Endothelial cell of umbilical vein (primary cell): ENCODE results near the gene MYL2. TPM values are rescaled to one million over a fixed set of nuclear protein-coding genes. Genes with fewer than 3 reads are reported as not detected.

ENCODE experiments used
- BruUV-seq: library from RNA; stranded (reverse); fragments of 400-500 nt; replicated peaks from 2 replicates; lab custom pipeline; 2021; lab: Mats Ljungman, UMichigan
- CTCF ChIA-PET: fragments of 300-600, 350-600 bp; sonication (Branson Sonifier 250); formaldehyde crosslinking; loops from one replicate; lab custom pipeline; 2021; ENCODE audit warnings: antibody characterized with exemption, inconsistent platforms; lab: Charles Lee
- POLR2A ChIA-PET: fragments of 300-600, 350-600 bp; sonication (Branson Sonifier 250); formaldehyde crosslinking; loops from one replicate; lab custom pipeline; 2021; ENCODE audit warnings: antibody characterized with exemption, inconsistent platforms; lab: Charles Lee
- DNase-seq: peaks from one replicate; pipeline ENCODE4 v3.0.0-alpha.2; 2011; ENCODE audit warnings: low read depth, low spot score
- FAIRE-seq: peaks from 2 replicates; lab custom pipeline; 2011; peaks lifted over from hg19 to GRCh38; lab: Jason Lieb, UNC
- H2AFZ ChIP-seq: 2 replicates; pipeline ENCODE4 v1.6.0; 2012; ENCODE audit warnings: low read depth, low read length, control low read depth, inconsistent platforms
- H3K27ac ChIP-seq: 2 replicates; pipeline ENCODE4 v1.5.1; 2011; ENCODE audit warnings: low read depth, mild to moderate bottlenecking, control low read depth, low read length, moderate library complexity; ENCODE audit not compliant: insufficient read depth
- H3K27me3 ChIP-seq, 2 experiments: 2 replicates each; pipeline versions ENCODE4 v1.6.0 to v1.6.1; 2011; ENCODE audit warnings: low read length in 2 of 2, mixed read lengths in 1 of 2; ENCODE audit not compliant: control insufficient read depth in 2 of 2, insufficient read depth in 2 of 2
- H3K36me3 ChIP-seq, 2 experiments: 2 replicates in 1 of 2; 3 replicates in 1 of 2; pipeline ENCODE4 v1.5.1; 2011; ENCODE audit warnings: low read length in 2 of 2, mild to moderate bottlenecking in 1 of 2, moderate library complexity in 1 of 2; ENCODE audit not compliant: control insufficient read depth in 2 of 2, insufficient read depth in 2 of 2; ENCODE audit errors: extremely low read depth in 1 of 2
- H3K4me1 ChIP-seq: 3 replicates; pipeline ENCODE4 v1.5.1; 2011; ENCODE audit warnings: mild to moderate bottlenecking, low read length; ENCODE audit not compliant: control insufficient read depth, insufficient read depth; ENCODE audit errors: extremely low read depth
- H3K4me2 ChIP-seq: 2 replicates; pipeline ENCODE4 v1.6.1; 2011; ENCODE audit warnings: low read length, control low read depth, mixed read lengths; ENCODE audit not compliant: insufficient read depth
- H3K4me3 ChIP-seq, 3 experiments: fragments of 200-600 bp in 1 of 3; sonication (generic), shearing (Covaris generic) in 1 of 3; replicated peaks in 1 of 3; 2 replicates each; pipeline ENCODE4 v1.5.1; 2011 to 2016; ENCODE audit warnings: control low read depth in 3 of 3, low read length in 3 of 3, mild to moderate bottlenecking in 2 of 3, inconsistent platforms in 1 of 3, low read depth in 1 of 3, moderate library complexity in 1 of 3; ENCODE audit not compliant: insufficient read depth in 1 of 3
- H3K79me2 ChIP-seq: 2 replicates; pipeline ENCODE4 v1.6.0; 2012; ENCODE audit warnings: low read length, inconsistent platforms; ENCODE audit not compliant: control insufficient read depth, insufficient read depth
- H3K9ac ChIP-seq: replicated peaks from 2 replicates; pipeline ENCODE3; 2011; ENCODE audit warnings: low read length, control low read depth; ENCODE audit not compliant: insufficient read depth; ENCODE audit errors: extremely low read depth
- H3K9me1 ChIP-seq: replicated peaks from 3 replicates; pipeline ENCODE4 v1.6.0; 2011; ENCODE audit warnings: mild to moderate bottlenecking, low read length; ENCODE audit not compliant: control insufficient read depth, insufficient read depth; ENCODE audit errors: extremely low read depth
- H3K9me3 ChIP-seq: replicated peaks from 2 replicates; pipeline ENCODE4 v1.5.1; 2012; ENCODE audit warnings: low read length, inconsistent platforms; ENCODE audit not compliant: control insufficient read depth, insufficient read depth
- H4K20me1 ChIP-seq: replicated peaks from 2 replicates; pipeline ENCODE3; 2011; ENCODE audit warnings: mild to moderate bottlenecking, low read length; ENCODE audit not compliant: control insufficient read depth, insufficient read depth; ENCODE audit errors: extremely low read depth
- EZH2 ChIP-seq: IDR thresholded peaks from 2 replicates; pipeline ENCODE4 v1.6.1; 2012; ENCODE audit warnings: borderline replicate concordance, low read depth, mild to moderate bottlenecking, moderate library complexity, low read length, inconsistent platforms; ENCODE audit not compliant: severe bottlenecking
- FOS ChIP-seq: IDR thresholded peaks from 2 replicates; pipeline ENCODE4 v1.6.1; 2011; ENCODE audit warnings: mild to moderate bottlenecking, low read length, moderate library complexity, borderline replicate concordance; ENCODE audit not compliant: insufficient read depth
- GATA2 ChIP-seq: IDR thresholded peaks from 2 replicates; pipeline ENCODE4 v1.7.0; 2011; ENCODE audit warnings: low read depth, mild to moderate bottlenecking, moderate library complexity, mixed read lengths, low read length; ENCODE audit not compliant: insufficient read length, insufficient read depth
- JUN ChIP-seq: IDR thresholded peaks from 2 replicates; pipeline ENCODE4 v1.6.1; 2011; ENCODE audit warnings: borderline replicate concordance, low read depth; ENCODE audit not compliant: insufficient read length, insufficient read depth
- MAX ChIP-seq: IDR thresholded peaks from 2 replicates; pipeline ENCODE4 v1.6.1; 2011; ENCODE audit not compliant: insufficient read depth, insufficient read length
- MYC ChIP-seq: IDR thresholded peaks from one replicate; pipeline ENCODE4 v1.6.1; 2011; ENCODE audit warnings: mild to moderate bottlenecking, low read depth, low read length
- POLR2A ChIP-seq: IDR thresholded peaks from 2 replicates; pipeline ENCODE4 v1.6.1; 2012; ENCODE audit warnings: low read depth, mild to moderate bottlenecking, control low read depth, low read length
- POLR2AphosphoS5 ChIP-seq: IDR thresholded peaks from 2 replicates; pipeline ENCODE4 v1.6.1; 2012; ENCODE audit warnings: low read depth, mild to moderate bottlenecking, control low read depth, low read length, moderate library complexity; ENCODE audit not compliant: insufficient read depth
- dilution Hi-C: fragments of 300-500 bp; cut with MboI; formaldehyde crosslinking; loops from one replicate; pipeline ENCODE4 v1.15.0; 2019; ENCODE audit warnings: low sequenced_read_pairs; ENCODE audit not compliant: extremely low pct_ligation_motif_present
- intact Hi-C: fragments of 100-400 bp; cut with micrococcal nuclease; formaldehyde crosslinking; loops from one replicate; pipeline ENCODE4 v1.10.0; 2022
- polyA plus RNA-seq, 4 experiments: library from polyadenylated mRNA; depleted of rRNA in 3 of 4; stranded (reverse) in 3 of 4; unstranded in 1 of 4; fragments of >200 nt; gene quantifications; 2 replicates each; pipeline versions ENCODE4 v1.2.1 to v1.2.3, GENCODE V29; 2011 to 2012; ENCODE audit warnings: missing spikeins in 1 of 4
- total RNA-seq: library from RNA; stranded (reverse); gene quantifications from 2 replicates; pipeline ENCODE4 v1.2.3, GENCODE V29; 2021
- TF ChIP-seq, protein P1 (sequence below), 2 donors: IDR thresholded peaks; 1 replicate in 1 of 2; 2 replicates in 1 of 2; pipeline ENCODE4 v1.5.1; 2011; ENCODE audit warnings: low read length in 2 of 2, mild to moderate bottlenecking in 2 of 2, moderate library complexity in 2 of 2, control low read depth in 1 of 2, inconsistent platforms in 1 of 2, low read depth in 1 of 2; ENCODE audit not compliant: insufficient read depth in 1 of 2; ENCODE audit errors: extremely low read depth in 1 of 2

MYL2 gene
- total and polyA plus RNA-seq, 2 donors (not counting 3 experiments of a cell fraction or from before 2014, with no cell fraction given), result 0.93 TPM; not detected in 1

DNA sequence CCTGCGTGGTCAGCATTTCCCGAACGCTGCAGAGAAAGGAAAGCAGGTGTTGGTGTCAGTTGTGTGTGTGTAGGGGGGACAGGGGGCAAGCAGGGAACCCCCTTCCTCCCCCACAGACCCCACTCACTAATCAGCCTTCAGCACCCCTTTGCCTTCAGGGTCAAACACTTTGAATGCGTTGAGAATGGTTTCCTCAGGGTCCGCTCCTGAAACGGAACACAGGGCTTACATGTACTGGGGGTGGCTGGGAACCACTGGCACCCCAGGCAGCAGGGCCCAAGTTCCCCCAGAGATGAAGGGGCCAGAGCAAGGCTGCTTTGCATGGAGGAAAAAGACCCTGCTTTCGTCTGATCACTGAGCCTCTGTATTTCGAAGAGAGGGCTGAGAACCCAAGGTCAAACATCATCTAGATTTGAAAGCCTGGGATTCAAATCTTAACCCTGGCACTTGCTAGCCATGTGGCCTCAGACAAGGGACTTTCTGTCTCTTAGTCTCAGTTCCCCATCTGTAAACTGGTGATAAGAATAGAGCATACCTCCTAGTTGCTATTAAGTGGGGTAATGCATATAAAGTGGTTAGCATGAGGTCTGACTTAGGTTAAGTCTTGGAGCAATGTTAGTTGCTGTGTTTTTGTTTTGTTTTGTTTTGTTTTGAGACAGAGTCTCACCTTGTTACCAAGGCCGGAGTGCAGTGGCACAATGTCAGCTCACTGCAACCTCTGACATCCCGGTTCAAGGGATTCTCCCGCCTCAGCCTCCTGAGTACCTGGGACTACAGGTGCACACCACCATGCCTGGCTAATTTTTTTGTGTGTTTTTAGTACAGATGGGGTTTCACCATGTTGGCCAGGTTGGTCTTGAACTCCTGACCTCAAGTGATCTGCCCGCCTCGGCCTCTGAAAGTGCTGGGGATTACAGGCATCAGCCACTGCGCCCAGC, 7.0 kb downstream of the MYL2 start:
- Histone ChIP-seq H3K4me2 (no peak overlapping the region), H2AFZ (no peak overlapping the region), H3K27ac (no peak overlapping the region), H3K36me3 (no peaks in the 10 kb centered on the region), H3K9me1 (no peaks in the 10 kb centered on the region), H3K79me2 (no peaks in the 10 kb centered on the region), H3K9ac (no peak overlapping the region), H4K20me1 (no peaks in the 10 kb centered on the region), H3K4me3 (no peak overlapping the region), H3K27me3 (no peaks in the 10 kb centered on the region), H3K9me3 (no peaks in the 10 kb centered on the region), H3K4me1 (peaks cover 16% of the 10 kb centered on the region)
- BruUV-seq, result no TSS peak
- POLR2A ChIA-PET, result no interaction called here
- TF ChIP-seq POLR2AphosphoS5 (no peak), MAX (no peak), FOS (no peak), GATA2 (no peak), JUN (no peak), MYC (no peak), POLR2A (no peak), EZH2 (no peak)
- TF ChIP-seq, protein P1, sequence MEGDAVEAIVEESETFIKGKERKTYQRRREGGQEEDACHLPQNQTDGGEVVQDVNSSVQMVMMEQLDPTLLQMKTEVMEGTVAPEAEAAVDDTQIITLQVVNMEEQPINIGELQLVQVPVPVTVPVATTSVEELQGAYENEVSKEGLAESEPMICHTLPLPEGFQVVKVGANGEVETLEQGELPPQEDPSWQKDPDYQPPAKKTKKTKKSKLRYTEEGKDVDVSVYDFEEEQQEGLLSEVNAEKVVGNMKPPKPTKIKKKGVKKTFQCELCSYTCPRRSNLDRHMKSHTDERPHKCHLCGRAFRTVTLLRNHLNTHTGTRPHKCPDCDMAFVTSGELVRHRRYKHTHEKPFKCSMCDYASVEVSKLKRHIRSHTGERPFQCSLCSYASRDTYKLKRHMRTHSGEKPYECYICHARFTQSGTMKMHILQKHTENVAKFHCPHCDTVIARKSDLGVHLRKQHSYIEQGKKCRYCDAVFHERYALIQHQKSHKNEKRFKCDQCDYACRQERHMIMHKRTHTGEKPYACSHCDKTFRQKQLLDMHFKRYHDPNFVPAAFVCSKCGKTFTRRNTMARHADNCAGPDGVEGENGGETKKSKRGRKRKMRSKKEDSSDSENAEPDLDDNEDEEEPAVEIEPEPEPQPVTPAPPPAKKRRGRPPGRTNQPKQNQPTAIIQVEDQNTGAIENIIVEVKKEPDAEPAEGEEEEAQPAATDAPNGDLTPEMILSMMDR (IDR thresholded peaks at IDR 0.05; ENCODE audit: extremely low read depth in 1 of 2, insufficient read depth in 1 of 2, low read depth in 1 of 2, low read length in 2 of 2), result no peak
- intact Hi-C loops, result no loop called here
- FAIRE-seq (no peak), DNase-seq (no peak)
- CTCF ChIA-PET, result no interaction called here
- dilution Hi-C loops, result no loop called here
